SIG-M5 (cell line): ENCODE results near the gene OR4C6.

Experiments
- DNase-seq: peaks from one replicate; lab custom pipeline; 2025; lab: John Stamatoyannopoulos, UW

Gene OR4C6

GRCh38 chr11:55661901-55662300 lies at the start of gene OR4C6:
Gene OR4C6 (plus strand): TSS chr11:55662201. CDS start chr11:55665167, 2,966 bp downstream.
- DNase-seq: no peak

- no peak for DNase-seq
Measured at GRCh38 chr11:55624531-55624930, 37.5 kb upstream of the OR4C6 start.

- no peak for DNase-seq
Measured at GRCh38 chr11:55634813-55635212, 27.2 kb upstream of the OR4C6 start, which contains the start of gene OR4P4. Gene OR4P4 (plus strand): TSS chr11:55635113.

GRCh38 chr11:55648027-55648426 lies 14.0 kb upstream of the OR4C6 start, which contains the start of gene OR4S2:
Gene OR4S2 (plus strand): TSS chr11:55648327. CDS start chr11:55650904, 2,577 bp downstream.
- no peak for DNase-seq

- DNase-seq: no peak
Measured at GRCh38 chr11:55652560-55652959, 9.4 kb upstream of the OR4C6 start.

- DNase-seq: no peak
Measured at GRCh38 chr11:55655096-55655495, 6.9 kb upstream of the OR4C6 start.

- no peak for DNase-seq
Measured at GRCh38 chr11:55658031-55658573, 3.9 kb upstream of the OR4C6 start.

GRCh38 chr11:55658608-55659007 lies 3.4 kb upstream of the OR4C6 start:
- DNase-seq: no peak

GRCh38 chr11:55669376-55669775 lies 7.4 kb downstream of the OR4C6 start:
- no peak for DNase-seq

GRCh38 chr11:55673860-55674259 lies 11.9 kb downstream of the OR4C6 start:
- DNase-seq: no peak

- no peak for DNase-seq
Measured at GRCh38 chr11:55697817-55698216, 35.8 kb downstream of the OR4C6 start.

GRCh38 chr11:55701429-55701828 lies 39.4 kb downstream of the OR4C6 start:
- DNase-seq: no peak

- DNase-seq: peak; percentile 4
Measured at GRCh38 chr11:55707029-55707428, 45.0 kb downstream of the OR4C6 start.

GRCh38 chr11:55714982-55715888 lies 53.2 kb downstream of the OR4C6 start:
- DNase-seq: no peak
